Measurements from ENCODE around the gene RPL37.

DNA sequence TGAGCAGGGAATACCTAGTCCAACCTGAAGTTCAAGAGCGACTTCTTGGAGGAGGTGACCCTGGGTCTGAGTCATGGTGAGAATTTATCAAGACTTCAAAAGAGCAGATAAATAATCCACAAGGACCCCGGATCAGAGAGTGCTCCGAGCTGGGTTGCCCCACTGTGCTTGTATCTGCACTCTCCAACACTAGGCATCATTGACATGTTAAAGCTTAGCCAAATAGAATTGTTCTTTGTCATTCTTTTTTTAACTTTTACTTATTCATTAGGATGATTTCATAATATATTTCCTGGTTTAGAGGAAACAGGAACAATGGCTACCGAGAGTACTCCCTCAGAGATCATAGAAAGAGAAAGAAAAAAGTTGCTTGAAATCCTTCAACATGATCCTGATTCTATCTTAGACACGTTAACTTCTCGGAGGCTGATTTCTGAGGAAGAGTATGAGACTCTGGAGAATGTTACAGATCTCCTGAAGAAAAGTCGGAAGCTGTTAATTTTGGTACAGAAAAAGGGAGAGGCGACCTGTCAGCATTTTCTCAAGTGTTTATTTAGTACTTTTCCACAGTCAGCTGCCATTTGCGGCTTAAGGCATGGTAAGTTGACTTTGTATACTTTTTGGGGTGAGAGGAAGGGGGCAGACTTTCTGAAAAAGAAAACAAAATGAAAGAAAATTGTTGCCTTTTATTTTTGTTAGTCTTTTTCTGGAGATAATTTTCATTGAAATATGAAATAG, 6.2 kb upstream of the RPL37 start, which contains the start of gene CARD6:
- TF ChIP-seq, protein P1, sequence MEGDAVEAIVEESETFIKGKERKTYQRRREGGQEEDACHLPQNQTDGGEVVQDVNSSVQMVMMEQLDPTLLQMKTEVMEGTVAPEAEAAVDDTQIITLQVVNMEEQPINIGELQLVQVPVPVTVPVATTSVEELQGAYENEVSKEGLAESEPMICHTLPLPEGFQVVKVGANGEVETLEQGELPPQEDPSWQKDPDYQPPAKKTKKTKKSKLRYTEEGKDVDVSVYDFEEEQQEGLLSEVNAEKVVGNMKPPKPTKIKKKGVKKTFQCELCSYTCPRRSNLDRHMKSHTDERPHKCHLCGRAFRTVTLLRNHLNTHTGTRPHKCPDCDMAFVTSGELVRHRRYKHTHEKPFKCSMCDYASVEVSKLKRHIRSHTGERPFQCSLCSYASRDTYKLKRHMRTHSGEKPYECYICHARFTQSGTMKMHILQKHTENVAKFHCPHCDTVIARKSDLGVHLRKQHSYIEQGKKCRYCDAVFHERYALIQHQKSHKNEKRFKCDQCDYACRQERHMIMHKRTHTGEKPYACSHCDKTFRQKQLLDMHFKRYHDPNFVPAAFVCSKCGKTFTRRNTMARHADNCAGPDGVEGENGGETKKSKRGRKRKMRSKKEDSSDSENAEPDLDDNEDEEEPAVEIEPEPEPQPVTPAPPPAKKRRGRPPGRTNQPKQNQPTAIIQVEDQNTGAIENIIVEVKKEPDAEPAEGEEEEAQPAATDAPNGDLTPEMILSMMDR (IDR thresholded peaks at IDR 0.05), result peak in 1 of 4 donors; percentile 8
- no peak for TF ChIP-seq POLR2A (IDR thresholded peaks at IDR 0.05)

Measured in right lobe of liver (tissue), 4 donors.